A549 (cell line): ENCODE results near the gene PPP1R3C. TPM values are rescaled to one million over a fixed set of nuclear protein-coding genes. Genes with fewer than 3 reads are reported as not detected.

Experiments
- ATAC-seq, 2 experiments: fragments of 200-7000 bp in 1 of 2; fragments of >200 bp in 1 of 2; cut with Nextera tagmentation in 1 of 2; cut with Tn5 transposase in 1 of 2; 3 replicates each; pipeline versions ENCODE4 v1.8.0 to v1.9.1; 2018 to 2020; ENCODE audit warnings: mild to moderate bottlenecking in 1 of 2, moderate library complexity in 1 of 2
- CTCF ChIA-PET: fragments of 300-600 bp; sonication (Branson Sonifier 250); formaldehyde crosslinking; extraction: SDS; loops from one replicate; lab custom pipeline; 2021; ENCODE audit warnings: antibody characterized with exemption, inconsistent platforms; lab: Yijun Ruan, JAX
- POLR2A ChIA-PET: fragments of 350-600 bp; formaldehyde crosslinking; extraction: SDS; loops from one replicate; lab custom pipeline; 2021; ENCODE audit warnings: antibody characterized with exemption, inconsistent platforms; lab: Yijun Ruan, JAX
- DNase-seq, 2 experiments: peaks; one replicate each; pipeline versions ENCODE4 v3.0.0 to v3.0.0-alpha.2; 2011 to 2016; ENCODE audit warnings: low read depth in 1 of 2, low spot score in 1 of 2
- FAIRE-seq: peaks from 2 replicates; lab custom pipeline; 2011; peaks lifted over from hg19 to GRCh38; lab: Jason Lieb, UNC
- H3K27ac ChIP-seq, 2 experiments: fragments of >200 bp; sonication (Bioruptor Twin); formaldehyde crosslinking; 3 replicates each; pipeline ENCODE4 v1.5.1; 2016 to 2017
- H3K4me1 ChIP-seq: fragments of >200 bp; sonication (Bioruptor Twin); formaldehyde crosslinking; 3 replicates; pipeline ENCODE4 v1.6.1; 2016
- H3K4me2 ChIP-seq: fragments of >200 bp; sonication (Bioruptor Twin); formaldehyde crosslinking; 3 replicates; pipeline ENCODE4 v1.6.1; 2016
- H3K4me3 ChIP-seq: fragments of >200 bp; sonication (Bioruptor Twin); formaldehyde crosslinking; 3 replicates; pipeline ENCODE4 v1.5.1; 2016
- H3K9me3 ChIP-seq: fragments of >200 bp; sonication (Bioruptor Twin); formaldehyde crosslinking; 3 replicates; pipeline ENCODE4 v1.6.1; 2016
- CBX2 ChIP-seq: fragments of 200-600 bp; sonication (generic); IDR thresholded peaks from 2 replicates; pipeline ENCODE4 v1.6.1; 2016; ENCODE audit warnings: low read depth, mild to moderate bottlenecking, borderline replicate concordance
- CHD2 ChIP-seq: fragments of 150-350 bp; IDR thresholded peaks from 2 replicates; pipeline ENCODE4 v1.6.1; 2014; ENCODE audit warnings: low read length; ENCODE audit not compliant: partially characterized antibody
- E2F6 ChIP-seq: IDR thresholded peaks from 2 replicates; pipeline ENCODE4 v1.6.1; 2012; ENCODE audit warnings: low read depth, borderline replicate concordance
- FOSB ChIP-seq: fragments of 250-450 bp; sonication (Bioruptor Pico); IDR thresholded peaks from 2 replicates; pipeline ENCODE4 v1.5.0; 2020; ENCODE audit warnings: mild to moderate bottlenecking, moderate library complexity
- FOSL2 ChIP-seq, 2 experiments: fragments of 450-650 bp in 1 of 2; fragments of >200 bp in 1 of 2; sonication (Bioruptor Twin) in 1 of 2; formaldehyde crosslinking; IDR thresholded peaks; 2 replicates each; pipeline versions ENCODE4 v1.5.0 to v1.6.1; 2016 to 2020; ENCODE audit warnings: mild to moderate bottlenecking in 1 of 2, moderate library complexity in 1 of 2
- HDAC2 ChIP-seq: fragments of 200-600 bp; sonication (generic); IDR thresholded peaks from 2 replicates; pipeline ENCODE4 v1.6.1; 2016
- HES2 ChIP-seq: fragments of >200 bp; sonication (Bioruptor Twin); formaldehyde crosslinking; IDR thresholded peaks from 2 replicates; pipeline ENCODE4 v1.6.1; 2016
- HOXA7 ChIP-seq: fragments of 250-450 bp; sonication (Bioruptor Pico); IDR thresholded peaks from 2 replicates; pipeline ENCODE4 v1.5.0; 2020; ENCODE audit warnings: mild to moderate bottlenecking, moderate library complexity
- JUNB ChIP-seq: fragments of >200 bp; sonication (Bioruptor Twin); formaldehyde crosslinking; IDR thresholded peaks from 2 replicates; pipeline ENCODE4 v1.6.1; 2016
- MAFK ChIP-seq: fragments of 450-650 bp; IDR thresholded peaks from 2 replicates; pipeline ENCODE4 v1.6.1; 2014; ENCODE audit not compliant: partially characterized antibody
- MAZ ChIP-seq: fragments of 150-350 bp; IDR thresholded peaks from 2 replicates; pipeline ENCODE4 v1.6.1; 2014; ENCODE audit warnings: antibody characterized with exemption, low read depth, low read length, borderline replicate concordance
- NFE2L2 ChIP-seq: fragments of 150-350 bp; conservative IDR thresholded peaks from 2 replicates; pipeline ENCODE4 v1.6.1; 2014; ENCODE audit warnings: low read length
- NPAS2 ChIP-seq: fragments of 250-450 bp; sonication (Bioruptor Pico); IDR thresholded peaks from 2 replicates; pipeline ENCODE4 v1.8.0; 2022; ENCODE audit warnings: mild to moderate bottlenecking, moderate library complexity, borderline replicate concordance
- PBX3 ChIP-seq: IDR thresholded peaks from 2 replicates; pipeline ENCODE4 v1.6.1; 2012
- POLR2AphosphoS2 ChIP-seq: conservative IDR thresholded peaks from 2 replicates; pipeline ENCODE4 v1.6.1; 2012; ENCODE audit warnings: low read length, improper control_type of control experiment, inconsistent platforms
- RCOR1 ChIP-seq: fragments of 150-350 bp; IDR thresholded peaks from 2 replicates; pipeline ENCODE4 v1.6.1; 2014; ENCODE audit warnings: antibody characterized with exemption, low read length, low read depth
- TFCP2L1 ChIP-seq: fragments of 250-450 bp; sonication (Bioruptor Pico); IDR thresholded peaks from 2 replicates; pipeline ENCODE4 v1.5.0; 2021; ENCODE audit warnings: mild to moderate bottlenecking
- TP53 ChIP-seq: fragments of 250-450 bp; sonication (Bioruptor Pico); IDR thresholded peaks from 2 replicates; pipeline ENCODE4 v1.5.0; 2021; ENCODE audit warnings: mild to moderate bottlenecking, moderate library complexity
- ZFP36 ChIP-seq: fragments of 450-650 bp; IDR thresholded peaks from 2 replicates; pipeline ENCODE4 v1.6.1; 2014; ENCODE audit warnings: borderline replicate concordance; ENCODE audit not compliant: partially characterized antibody
- WGBS: methylation state at CpG from one replicate; pipeline ENCODE4 v1.1.6; 2017; ENCODE audit errors: missing lambda C conversion rate; 5-methylcytosine and 5-hydroxymethylcytosine counted together
- polyA plus RNA-seq, 4 experiments: library from polyadenylated mRNA; depleted of rRNA in 3 of 4; stranded (reverse); fragments of >200 nt; fragmentation: RNase III in 1 of 4; extraction: RNeasy Plus Mini Kit Qiagen cat#74134 plus additional on column Dnase treatment in 1 of 4; gene quantifications; 2 replicates in 3 of 4; 3 replicates in 1 of 4; pipeline ENCODE4 v1.2.3, GENCODE V29; 2011 to 2017

The PPP1R3C gene
- polyA plus RNA-seq, 2 of the 4 experiments (the other 2 are of a cell fraction), result 10.5 to 20.0 TPM

- TF ChIP-seq FOSL2 (IDR thresholded peaks at IDR 0.05), result no peak
- TF ChIP-seq FOSL2 (CRISPR knock-in tag; IDR thresholded peaks at IDR 0.05), result no peak
- TF ChIP-seq E2F6, result no peak
- no peak for TF ChIP-seq NFE2L2
- no peak for TF ChIP-seq HES2
- no peak for TF ChIP-seq FOSB (CRISPR knock-in tag)
- POLR2A ChIA-PET, result no interaction called here
- ATAC-seq, result no peak
- FAIRE-seq, result no peak
- H3K4me1 ChIP-seq, result no peaks in the 10 kb centered on the region
- no peak overlapping the region for H3K27ac ChIP-seq
- H3K4me2 ChIP-seq, result no peak overlapping the region
- no peak overlapping the region for H3K4me3 ChIP-seq
- CTCF ChIA-PET, result interaction anchor here (1.3 to 2.1 kb wide), 2 partner anchors 31 to 33 kb away, joined by 3 to 7 read pairs; partner anchors contain the start of gene PPP1R3C
- H3K9me3 ChIP-seq, result no peaks in the 10 kb centered on the region
- DNase-seq, result no peak
Observed at GRCh38 chr10:91665842-91666241, 33.0 kb upstream of the PPP1R3C start.

GRCh38 chr10:91664426-91664825, 31.6 kb upstream of the PPP1R3C start:
- ChIA-PET CTCF (interaction anchor here (0.7 to 2.1 kb wide), 3 partner anchors 21 to 98 kb away, joined by 3 to 7 read pairs (median 3); no protein-coding TSS in a partner anchor), POLR2A (no interaction called here)
- Histone ChIP-seq H3K9me3 (no peaks in the 10 kb centered on the region), H3K4me2 (no peak overlapping the region), H3K4me3 (no peak overlapping the region), H3K4me1 (peaks cover 7% of the 10 kb centered on the region; the same call in 1 of the 3 replicates), H3K27ac (no peak overlapping the region)
- DNase-seq, result no peak
- TF ChIP-seq NFE2L2 (no peak), CHD2 (no peak), HOXA7 (CRISPR knock-in tag) (no peak), TFCP2L1 (CRISPR knock-in tag) (no peak), FOSB (CRISPR knock-in tag) (no peak), RCOR1 (no peak), ZFP36 (no peak), NPAS2 (CRISPR knock-in tag) (no peak), TP53 (CRISPR knock-in tag) (no peak), CBX2 (no peak), MAZ (no peak)
- FAIRE-seq, result no peak
- 86% methylated on average over 2 of the region's 2 CpGs for WGBS
- no peak for ATAC-seq

- H3K4me2 ChIP-seq, result no peak overlapping the region
- TF ChIP-seq HDAC2 (no peak), MAFK (peak; percentile 58), RCOR1 (no peak)
- DNase-seq (no peak), ATAC-seq (no peak), FAIRE-seq (peak; percentile 18)
- peaks cover 7% of the 10 kb centered on the region; the same call in 1 of the 3 replicates for H3K4me1 ChIP-seq
- 61% methylated on average over 1 of the region's 1 CpG for WGBS
- ChIA-PET CTCF (no interaction called here), POLR2A (no interaction called here)
- H3K4me3 ChIP-seq, result no peak overlapping the region
- H3K27ac ChIP-seq, result no peak overlapping the region
- 0 out of 3 replicates have a peak, but pooled peaks cover 2% of the 10 kb centered on the region for H3K9me3 ChIP-seq
Observed at GRCh38 chr10:91662993-91663392, 30.1 kb upstream of the PPP1R3C start.

- peak; percentile 63 for FAIRE-seq
- H3K4me2 ChIP-seq, result peak overlapping the region; percentile 68
- CTCF ChIA-PET, result interaction anchor here (0.7 to 1.7 kb wide), 2 partner anchors 21 to 90 kb away, joined by 3 to 4 read pairs; partner anchors contain the start of gene PPP1R3C
Observed at GRCh38 chr10:91653219-91653870, 20.5 kb upstream of the PPP1R3C start.

More at GRCh38 chr10:91653219-91653870, 20.5 kb upstream of the PPP1R3C start:
- 56% methylated on average over 6 of the region's 6 CpGs for WGBS
- POLR2A ChIA-PET, result no interaction called here
- H3K4me1 ChIP-seq, result peaks cover 32% of the 10 kb centered on the region
- peaks cover 17% of the 10 kb centered on the region; the same call in 1 of the 3 replicates for H3K9me3 ChIP-seq
- TF ChIP-seq POLR2AphosphoS2, result no peak
- TF ChIP-seq MAFK, result no peak
- no peak for TF ChIP-seq PBX3
- 0 out of 2 replicates have a peak, but pooled peaks have one; percentile 28 for TF ChIP-seq JUNB
- TF ChIP-seq, all 56 proteins: peak for 1
- DNase-seq (peak in 1 of 2 experiments; percentile 44), ATAC-seq (peak; percentile 63; a peak in 4 of 6 replicates)
- peak overlapping the region; percentile 61 to 80 for H3K27ac ChIP-seq
- no peak overlapping the region for H3K4me3 ChIP-seq
